ENCODE results near the gene PLEKHG4.

Gene PLEKHG4

GRCh38 chr16:67241008-67241900 is 38.1 kb upstream of the PLEKHG4 start:
- no peaks in the 10 kb centered on the region for H3K9me3 ChIP-seq (ENCODE audit: insufficient read depth, low read length)
- no peaks in the 10 kb centered on the region for H3K27me3 ChIP-seq (ENCODE audit: low read depth, low read length)
- peaks cover 20% of the 10 kb centered on the region for H3K36me3 ChIP-seq (replicated peaks; ENCODE audit: low read depth, low read length)
- H3K9ac ChIP-seq (ENCODE audit: low read length): no peak overlapping the region
- peaks cover 20% of the 10 kb centered on the region for H3K79me2 ChIP-seq (ENCODE audit: low read length)
- H3K27ac ChIP-seq (ENCODE audit: low read length): no peak overlapping the region
- H3K4me2 ChIP-seq (ENCODE audit: low read length): no peak overlapping the region
- H3K4me1 ChIP-seq (ENCODE audit: low read length): peaks cover 26% of the 10 kb centered on the region
- no peak overlapping the region for H2AFZ ChIP-seq (ENCODE audit: low read depth, low read length)
- H3K4me3 ChIP-seq (ENCODE audit: low read length): no peak overlapping the region
- 0 out of 2 replicates have a peak, but pooled peaks cover 2% of the 10 kb centered on the region for H4K20me1 ChIP-seq (ENCODE audit: insufficient read depth, low read length)
- TF ChIP-seq EZH2phosphoT487 (IDR thresholded peaks at IDR 0.05; ENCODE audit: low read depth) (no peak), CTCF (IDR thresholded peaks at IDR 0.05; ENCODE audit: low read depth, low read length) (no peak)

GRCh38 chr16:67242138-67242730 is 37.1 kb upstream of the PLEKHG4 start:
- H3K9ac ChIP-seq (ENCODE audit: low read length): no peak overlapping the region

GRCh38 chr16:67243481-67243880 is 35.9 kb upstream of the PLEKHG4 start:
- peak overlapping the region; percentile 64; the same call in 1 of the 2 replicates for H3K4me3 ChIP-seq (ENCODE audit: low read length)
- peak overlapping the region; percentile 86 for H3K27ac ChIP-seq (ENCODE audit: low read length)
- H3K36me3 ChIP-seq (replicated peaks; ENCODE audit: low read depth, low read length): peaks cover 4% of the 10 kb centered on the region
- H4K20me1 ChIP-seq (ENCODE audit: insufficient read depth, low read length): 0 out of 2 replicates have a peak, but pooled peaks cover 2% of the 10 kb centered on the region
- H3K79me2 ChIP-seq (ENCODE audit: low read length): peaks cover 20% of the 10 kb centered on the region
- H3K9me3 ChIP-seq (ENCODE audit: insufficient read depth, low read length): no peaks in the 10 kb centered on the region
- TF ChIP-seq EZH2phosphoT487 (IDR thresholded peaks at IDR 0.05; ENCODE audit: low read depth) (no peak), CTCF (IDR thresholded peaks at IDR 0.05; ENCODE audit: low read depth, low read length) (no peak)
- H3K4me1 ChIP-seq (ENCODE audit: low read length): peaks cover 33% of the 10 kb centered on the region
- H3K4me2 ChIP-seq (ENCODE audit: low read length): peak overlapping the region; percentile 73
- peak overlapping the region; percentile 66 for H3K9ac ChIP-seq (ENCODE audit: low read length)
- H3K27me3 ChIP-seq (ENCODE audit: low read depth, low read length): no peaks in the 10 kb centered on the region
- H2AFZ ChIP-seq (ENCODE audit: low read depth, low read length): no peak overlapping the region

More at GRCh38 chr16:67242138-67242730, 37.1 kb upstream of the PLEKHG4 start:
- Histone ChIP-seq H3K4me1 (ENCODE audit: low read length) (peaks cover 26% of the 10 kb centered on the region), H2AFZ (ENCODE audit: low read depth, low read length) (no peak overlapping the region), H3K79me2 (ENCODE audit: low read length) (peaks cover 20% of the 10 kb centered on the region), H3K4me3 (ENCODE audit: low read length) (no peak overlapping the region), H3K4me2 (ENCODE audit: low read length) (no peak overlapping the region), H4K20me1 (ENCODE audit: insufficient read depth, low read length) (0 out of 2 replicates have a peak, but pooled peaks cover 2% of the 10 kb centered on the region), H3K9me3 (ENCODE audit: insufficient read depth, low read length) (no peaks in the 10 kb centered on the region), H3K27ac (ENCODE audit: low read length) (no peak overlapping the region), H3K27me3 (ENCODE audit: low read depth, low read length) (no peaks in the 10 kb centered on the region), H3K36me3 (replicated peaks; ENCODE audit: low read depth, low read length) (peaks cover 13% of the 10 kb centered on the region)
- TF ChIP-seq EZH2phosphoT487 (IDR thresholded peaks at IDR 0.05; ENCODE audit: low read depth): no peak
- TF ChIP-seq CTCF (IDR thresholded peaks at IDR 0.05; ENCODE audit: low read depth, low read length): no peak

Measured in OCI-LY3 (cell line).